CD4-positive, alpha-beta T cell (primary cell): ENCODE measurements around the gene PTH. TPM values are rescaled to one million over a fixed set of nuclear protein-coding genes. Genes with fewer than 3 reads are reported as not detected.

Source experiments
- ATAC-seq: fragments of 200-7000 bp; cut with Tn5 transposase; one replicate; pipeline ENCODE4 v1.10.0; 2022; ENCODE audit warnings: mild to moderate bottlenecking; ENCODE audit not compliant: poor library complexity
- CTCF ChIA-PET: fragments of 350-600 bp; sonication (Branson Sonifier 250); formaldehyde crosslinking; loops from one replicate; lab custom pipeline; 2021; ENCODE audit warnings: antibody characterized with exemption, inconsistent platforms; lab: Charles Lee
- POLR2A ChIA-PET: fragments of 350-600 bp; sonication (Branson Sonifier 250); formaldehyde crosslinking; loops from one replicate; lab custom pipeline; 2021; ENCODE audit warnings: antibody characterized with exemption, inconsistent platforms; lab: Charles Lee
- DNase-seq, 14 experiments: peaks; one replicate each; pipeline ENCODE4 v3.0.0-alpha.2; 2013 to 2020; ENCODE audit warnings: mixed read lengths in 2 of 14
- H3K27ac ChIP-seq, 2 donors: one replicate each; pipeline versions ENCODE4 v1.5.1 to v1.7.0; 2013; ENCODE audit warnings: low read length in 2 of 2, low read depth in 1 of 2, mild to moderate bottlenecking in 1 of 2
- H3K27me3 ChIP-seq, 2 experiments: 1 replicate in 1 of 2; 2 replicates in 1 of 2; pipeline versions ENCODE4 v1.6.1 to v1.7.0; 2013; ENCODE audit warnings: low read length in 2 of 2, control low read depth in 1 of 2, mild to moderate bottlenecking in 1 of 2, moderate library complexity in 1 of 2; ENCODE audit not compliant: insufficient read depth in 2 of 2, control insufficient read depth in 1 of 2
- H3K36me3 ChIP-seq: one replicate; pipeline ENCODE4 v1.6.1; 2013; ENCODE audit warnings: low read length, control low read depth; ENCODE audit not compliant: insufficient read depth
- H3K4me1 ChIP-seq: one replicate; pipeline ENCODE4 v1.6.1; 2013; ENCODE audit warnings: low read length, control low read depth; ENCODE audit not compliant: insufficient read depth
- H3K4me3 ChIP-seq: one replicate; pipeline ENCODE4 v1.5.1; 2013; ENCODE audit warnings: mild to moderate bottlenecking, low read length, moderate library complexity
- H3K9me3 ChIP-seq, 2 experiments: 1 replicate in 1 of 2; 2 replicates in 1 of 2; pipeline versions ENCODE4 v1.6.1 to v1.7.0; 2013; ENCODE audit warnings: low read length in 2 of 2, mild to moderate bottlenecking in 2 of 2, control low read depth in 1 of 2, moderate library complexity in 1 of 2; ENCODE audit not compliant: control insufficient read depth in 1 of 2, insufficient read depth in 1 of 2
- H3K27ac Mint-ChIP-seq: one replicate; pipeline ENCODE4 v1.8.0; 2020; ENCODE audit warnings: mixed read lengths
- H3K27me3 Mint-ChIP-seq: one replicate; pipeline ENCODE4 v1.8.0; 2021; ENCODE audit warnings: mixed read lengths
- H3K36me3 Mint-ChIP-seq: one replicate; pipeline ENCODE4 v1.8.0; 2021; ENCODE audit warnings: low read depth, mixed read lengths
- H3K4me1 Mint-ChIP-seq: one replicate; pipeline ENCODE4 v1.8.0; 2021; ENCODE audit warnings: low read depth, mixed read lengths
- H3K4me3 Mint-ChIP-seq: one replicate; pipeline ENCODE4 v1.8.0; 2020; ENCODE audit warnings: mild to moderate bottlenecking, mixed read lengths
- H3K9me3 Mint-ChIP-seq: one replicate; pipeline ENCODE4 v1.8.0; 2020; ENCODE audit warnings: mixed read lengths
- CTCF ChIP-seq: fragments of 200-600 bp; IDR thresholded peaks from one replicate; pipeline ENCODE4 v1.8.0; 2022; ENCODE audit warnings: antibody characterized with exemption, mild to moderate bottlenecking
- intact Hi-C, 2 experiments: fragments of 100-400 bp; cut with DNase I in 1 of 2; cut with micrococcal nuclease in 1 of 2; formaldehyde crosslinking; loops; one replicate each; pipeline versions ENCODE4 v1.15.1 to v1.9.0; 2023 to 2025; cut with DNase I, micrococcal nuclease
- total RNA-seq, 174 experiments: library from RNA in 2 of 174; stranded (reverse) in 2 of 174; gene quantifications; one replicate each; pipeline ENCODE4 v1.2.3 and lab custom pipeline; 2021 to 2026

The PTH gene
- total RNA-seq, 2 experiments from 2014 or later: not detected

GRCh38 chr11:13475091-13475490, 20.7 kb downstream of the PTH start:
- TF ChIP-seq CTCF: no peak
- Histone ChIP-seq H3K27ac (no peak overlapping the region), H3K4me1 (no peaks in the 10 kb centered on the region), H3K9me3 (peaks cover 0 to 2% of the 10 kb centered on the region in 2 experiments), H3K36me3 (no peaks in the 10 kb centered on the region), H3K4me3 (no peak overlapping the region), H3K27me3 (no peaks in the 10 kb centered on the region)
- no peak for ATAC-seq
- H3K36me3 Mint-ChIP-seq: no peaks in the 10 kb centered on the region
- no peak overlapping the region for H3K27ac Mint-ChIP-seq
- H3K9me3 Mint-ChIP-seq: no peaks in the 10 kb centered on the region
- intact Hi-C loops: no loop called here
- H3K4me3 Mint-ChIP-seq: no peak overlapping the region
- ChIA-PET CTCF (no interaction called here), POLR2A (no interaction called here)
- no peaks in the 10 kb centered on the region for H3K4me1 Mint-ChIP-seq
- DNase-seq: no peak
- H3K27me3 Mint-ChIP-seq: peaks cover 28% of the 10 kb centered on the region

- no peaks in the 10 kb centered on the region for H3K36me3 Mint-ChIP-seq
- H3K4me1 ChIP-seq: no peaks in the 10 kb centered on the region
- no peak overlapping the region for H3K27ac ChIP-seq
- peaks cover 29% of the 10 kb centered on the region for H3K27me3 Mint-ChIP-seq
- intact Hi-C loops: no loop called here
- H3K4me3 Mint-ChIP-seq: no peak overlapping the region
- no peak overlapping the region for H3K27ac Mint-ChIP-seq
- ATAC-seq (no peak), DNase-seq (no peak)
- no peaks in the 10 kb centered on the region for H3K27me3 ChIP-seq
- no peak for TF ChIP-seq CTCF
- H3K9me3 ChIP-seq: no peaks in the 10 kb centered on the region
- no peaks in the 10 kb centered on the region for H3K9me3 Mint-ChIP-seq
- CTCF ChIA-PET: no interaction called here
- POLR2A ChIA-PET: interaction anchor here (1.5 kb wide), 1 partner anchor 10 kb away, joined by 6 read pairs; the partner anchor contains the start of gene BTBD10
- H3K4me1 Mint-ChIP-seq: no peaks in the 10 kb centered on the region
- H3K36me3 ChIP-seq: no peaks in the 10 kb centered on the region
- H3K4me3 ChIP-seq: no peak overlapping the region
Observed at GRCh38 chr11:13473013-13473722, 22.6 kb downstream of the PTH start.

GRCh38 chr11:13468750-13469149, 27.0 kb downstream of the PTH start:
- no peak for TF ChIP-seq CTCF
- H3K27ac Mint-ChIP-seq: no peak overlapping the region
- ChIA-PET CTCF (no interaction called here), POLR2A (no interaction called here)
- H3K4me1 ChIP-seq: peaks cover 4% of the 10 kb centered on the region
- intact Hi-C loops: loop anchor here (10.0 kb wide), 4 partner anchors 196 to 1624 kb away; partner anchors contain the start of genes CYP2R1 (in 1 of the 2), FAR1 (in 1 of the 2) and USP47 (in 1 of the 2)
- H3K27me3 ChIP-seq: no peaks in the 10 kb centered on the region
- H3K4me3 Mint-ChIP-seq: no peak overlapping the region
- no peaks in the 10 kb centered on the region for H3K36me3 Mint-ChIP-seq
- H3K27ac ChIP-seq: no peak overlapping the region
- H3K4me1 Mint-ChIP-seq: peaks cover 10% of the 10 kb centered on the region
- DNase-seq (no peak), ATAC-seq (no peak)
- no peaks in the 10 kb centered on the region for H3K36me3 ChIP-seq
- no peaks in the 10 kb centered on the region for H3K9me3 Mint-ChIP-seq
- no peak overlapping the region for H3K4me3 ChIP-seq
- H3K9me3 ChIP-seq: no peaks in the 10 kb centered on the region
- peaks cover 15% of the 10 kb centered on the region for H3K27me3 Mint-ChIP-seq
